ENCODE results near the gene HSPA4. TPM values are rescaled to one million over a fixed set of nuclear protein-coding genes. Genes with fewer than 3 reads are reported as not detected.
"Not testable (repeated sequence)": the region's sequence is repeated elsewhere in the genome, so short reads cannot be mapped to it uniquely, and the experiment has no call there.

Gene HSPA4
- polyA plus RNA-seq, 1 donor (not counting 4 experiments of a cell fraction or from before 2014, with no cell fraction given), result 119 TPM

DNA sequence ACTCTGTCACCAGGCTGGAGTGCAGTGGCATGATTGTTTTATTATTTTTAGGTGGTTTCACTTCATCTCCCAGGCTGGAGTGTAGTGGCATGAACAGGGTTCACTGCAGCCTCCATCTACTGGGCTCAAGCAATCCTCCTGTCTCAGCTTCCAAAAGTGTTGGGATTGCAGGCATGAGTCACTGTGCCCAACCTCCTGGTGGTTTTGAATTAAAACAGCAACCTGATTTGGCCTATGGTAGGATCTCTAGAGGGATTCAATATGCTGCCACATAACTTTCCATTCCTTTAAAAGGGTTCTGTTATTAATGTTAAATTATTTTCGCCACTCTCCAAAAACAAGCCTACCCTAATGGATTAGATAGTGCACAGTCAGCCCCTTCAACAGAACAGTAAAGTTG, 9.9 kb upstream of the HSPA4 start:
- DNase-seq (ENCODE audit: low read depth, low spot score) (no peak), FAIRE-seq (peak; percentile 73)
- no peaks in the 10 kb centered on the region for H3K36me3 ChIP-seq (ENCODE audit: control insufficient read depth in 2 of 2, extremely low read depth in 1 of 2, insufficient read depth in 2 of 2, low read length in 2 of 2)
- no peaks in the 10 kb centered on the region for H3K9me1 ChIP-seq (ENCODE audit: control insufficient read depth, extremely low read depth, insufficient read depth, low read length)
- H3K27ac ChIP-seq (ENCODE audit: control insufficient read depth, insufficient read depth, low read length), result peak overlapping the region; percentile 97
- peaks cover 25% of the 10 kb centered on the region for H3K4me1 ChIP-seq (ENCODE audit: control insufficient read depth, extremely low read depth, insufficient read depth, low read length)
- H3K27me3 ChIP-seq (ENCODE audit: control insufficient read depth, extremely low read depth, insufficient read depth, low read length), result no peaks in the 10 kb centered on the region
- H2AFZ ChIP-seq (ENCODE audit: control insufficient read depth, low read length), result peak overlapping the region; percentile 58
- H3K9ac ChIP-seq (ENCODE audit: control insufficient read depth, extremely low read depth, insufficient read depth, low read length), result peak overlapping the region; percentile 28
- peak overlapping the region; percentile 94 for H3K4me2 ChIP-seq (ENCODE audit: control insufficient read depth, extremely low read depth, insufficient read depth, low read depth, low read length)
- no peaks in the 10 kb centered on the region for H3K9me3 ChIP-seq (ENCODE audit: control insufficient read depth, low read depth, low read length)
- TF ChIP-seq, protein P1, sequence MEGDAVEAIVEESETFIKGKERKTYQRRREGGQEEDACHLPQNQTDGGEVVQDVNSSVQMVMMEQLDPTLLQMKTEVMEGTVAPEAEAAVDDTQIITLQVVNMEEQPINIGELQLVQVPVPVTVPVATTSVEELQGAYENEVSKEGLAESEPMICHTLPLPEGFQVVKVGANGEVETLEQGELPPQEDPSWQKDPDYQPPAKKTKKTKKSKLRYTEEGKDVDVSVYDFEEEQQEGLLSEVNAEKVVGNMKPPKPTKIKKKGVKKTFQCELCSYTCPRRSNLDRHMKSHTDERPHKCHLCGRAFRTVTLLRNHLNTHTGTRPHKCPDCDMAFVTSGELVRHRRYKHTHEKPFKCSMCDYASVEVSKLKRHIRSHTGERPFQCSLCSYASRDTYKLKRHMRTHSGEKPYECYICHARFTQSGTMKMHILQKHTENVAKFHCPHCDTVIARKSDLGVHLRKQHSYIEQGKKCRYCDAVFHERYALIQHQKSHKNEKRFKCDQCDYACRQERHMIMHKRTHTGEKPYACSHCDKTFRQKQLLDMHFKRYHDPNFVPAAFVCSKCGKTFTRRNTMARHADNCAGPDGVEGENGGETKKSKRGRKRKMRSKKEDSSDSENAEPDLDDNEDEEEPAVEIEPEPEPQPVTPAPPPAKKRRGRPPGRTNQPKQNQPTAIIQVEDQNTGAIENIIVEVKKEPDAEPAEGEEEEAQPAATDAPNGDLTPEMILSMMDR (optimal IDR thresholded peaks at IDR 0.05 in 1 of 3, IDR thresholded peaks at IDR 0.05 in 1 of 3, conservative IDR thresholded peaks at IDR 0.05 in 1 of 3; ENCODE audit: extremely low read depth in 1 of 3, insufficient read depth in 2 of 3, low read length in 3 of 3), result peak in 2 of 3 experiments; percentile 4 to 29
- no peak for TF ChIP-seq EZH2 (IDR thresholded peaks at IDR 0.05; ENCODE audit: low read length)
- no peak overlapping the region for H3K4me3 ChIP-seq (ENCODE audit: control insufficient read depth in 2 of 3, extremely low read depth in 1 of 3, insufficient read depth in 2 of 3, low read depth in 1 of 3, low read length in 3 of 3)
- dilution Hi-C loops (cut with MboI; ENCODE audit: extremely low pct_ligation_motif_present, low sequenced_read_pairs), result no loop called here
- H3K79me2 ChIP-seq (ENCODE audit: control insufficient read depth, insufficient read depth, low read length), result no peaks in the 10 kb centered on the region
- H4K20me1 ChIP-seq (ENCODE audit: control insufficient read depth, extremely low read depth, insufficient read depth, low read length), result no peaks in the 10 kb centered on the region

DNA sequence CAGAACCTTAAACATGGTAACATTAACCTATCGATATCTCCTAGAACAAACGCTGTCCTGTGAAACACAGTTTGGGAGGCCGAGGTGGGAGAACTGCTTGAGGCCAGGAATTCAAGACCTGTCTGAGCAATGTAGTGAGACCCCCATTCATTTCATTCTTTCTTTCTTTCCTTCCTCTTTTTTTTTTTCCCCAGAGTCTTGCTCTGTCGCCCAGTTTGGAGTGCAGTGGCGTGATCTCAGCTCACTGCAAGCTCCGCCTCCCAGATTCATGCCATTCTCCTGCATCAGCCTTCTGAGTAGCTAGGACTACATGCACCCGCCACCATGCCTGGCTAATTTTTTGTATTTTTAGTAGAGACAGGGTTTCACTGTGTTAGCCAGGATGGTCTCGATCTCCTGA, 5.3 kb upstream of the HSPA4 start:
- H3K4me3 ChIP-seq (ENCODE audit: control insufficient read depth in 2 of 3, extremely low read depth in 1 of 3, insufficient read depth in 2 of 3, low read depth in 1 of 3, low read length in 3 of 3); DNase-seq (ENCODE audit: low read depth, low spot score); FAIRE-seq; H3K9me1 ChIP-seq (ENCODE audit: control insufficient read depth, extremely low read depth, insufficient read depth, low read length); H4K20me1 ChIP-seq (ENCODE audit: control insufficient read depth, extremely low read depth, insufficient read depth, low read length); H3K27ac ChIP-seq (ENCODE audit: control insufficient read depth, insufficient read depth, low read length); H3K79me2 ChIP-seq (ENCODE audit: control insufficient read depth, insufficient read depth, low read length); H3K9ac ChIP-seq (ENCODE audit: control insufficient read depth, extremely low read depth, insufficient read depth, low read length); dilution Hi-C loops (cut with MboI; ENCODE audit: extremely low pct_ligation_motif_present, low sequenced_read_pairs); H3K36me3 ChIP-seq (ENCODE audit: control insufficient read depth in 2 of 2, extremely low read depth in 1 of 2, insufficient read depth in 2 of 2, low read length in 2 of 2); H2AFZ ChIP-seq (ENCODE audit: control insufficient read depth, low read length); H3K27me3 ChIP-seq (ENCODE audit: control insufficient read depth, extremely low read depth, insufficient read depth, low read length); H3K4me2 ChIP-seq (ENCODE audit: control insufficient read depth, extremely low read depth, insufficient read depth, low read depth, low read length); H3K9me3 ChIP-seq (ENCODE audit: control insufficient read depth, low read depth, low read length): not testable (repeated sequence)
- H3K4me1 ChIP-seq (ENCODE audit: control insufficient read depth, extremely low read depth, insufficient read depth, low read length), result peaks cover 24% of the 10 kb centered on the region

- no peak for DNase-seq (ENCODE audit: low read depth, low spot score)
- Histone ChIP-seq H3K9me1 (ENCODE audit: control insufficient read depth, extremely low read depth, insufficient read depth, low read length) (no peaks in the 10 kb centered on the region), H3K9me3 (ENCODE audit: control insufficient read depth, low read depth, low read length) (no peaks in the 10 kb centered on the region), H3K9ac (ENCODE audit: control insufficient read depth, extremely low read depth, insufficient read depth, low read length) (no peak overlapping the region), H2AFZ (ENCODE audit: control insufficient read depth, low read length) (no peak overlapping the region), H3K79me2 (ENCODE audit: control insufficient read depth, insufficient read depth, low read length) (peaks cover 12% of the 10 kb centered on the region), H3K27ac (ENCODE audit: control insufficient read depth, insufficient read depth, low read length) (no peak overlapping the region), H3K36me3 (ENCODE audit: control insufficient read depth in 2 of 2, extremely low read depth in 1 of 2, insufficient read depth in 2 of 2, low read length in 2 of 2) (no peaks in the 10 kb centered on the region), H3K4me2 (ENCODE audit: control insufficient read depth, extremely low read depth, insufficient read depth, low read depth, low read length) (no peak overlapping the region), H4K20me1 (ENCODE audit: control insufficient read depth, extremely low read depth, insufficient read depth, low read length) (no peaks in the 10 kb centered on the region), H3K4me1 (ENCODE audit: control insufficient read depth, extremely low read depth, insufficient read depth, low read length) (peaks cover 15% of the 10 kb centered on the region), H3K27me3 (ENCODE audit: control insufficient read depth, extremely low read depth, insufficient read depth, low read length) (no peaks in the 10 kb centered on the region), H3K4me3 (ENCODE audit: control insufficient read depth in 2 of 3, extremely low read depth in 1 of 3, insufficient read depth in 2 of 3, low read depth in 1 of 3, low read length in 3 of 3) (no peak overlapping the region)
- no peak for TF ChIP-seq EZH2 (IDR thresholded peaks at IDR 0.05; ENCODE audit: low read length)
- dilution Hi-C loops (cut with MboI; ENCODE audit: extremely low pct_ligation_motif_present, low sequenced_read_pairs), result no loop called here
- no peak for FAIRE-seq
These were observed 4.4 kb upstream of the HSPA4 start for GRCh38 chr5:133047404-133047803.
